ENCODE results near the gene FBXO5.

GRCh38 chr6:152977556-152977955, 5.3 kb downstream of the FBXO5 start:
- TF ChIP-seq EP300 (IDR thresholded peaks at IDR 0.05; ENCODE audit: low read depth), result no peak
- TF ChIP-seq CTCF (IDR thresholded peaks at IDR 0.05), result no peak

Data from transverse colon (tissue), 3 donors.